ENCODE data around the gene MRGPRX3.

MRGPRX3 gene

GRCh38 chr11:18171377-18172000 is 39.1 kb downstream of the MRGPRX3 start:
- DNase-seq = no peak

- no peak for DNase-seq
These were observed 40.3 kb downstream of the MRGPRX3 start, which contains the start of gene MRGPRX4 for GRCh38 chr11:18172666-18173065. Gene MRGPRX4, plus strand, starts transcription at chr11:18172837. Its CDS starts 420 bp downstream, at chr11:18173257.

- DNase-seq = no peak
These were observed 41.0 kb downstream of the MRGPRX3 start for GRCh38 chr11:18173225-18173866.

All from activated CD4-positive, alpha-beta T cell treated with anti-CD3 and anti-CD28 coated beads, Interleukin-2, amount 50 U/mL, for 4 hours (primary cell).